Body of pancreas (tissue), 4 donors: ENCODE measurements around the gene SELENOW.
"Not testable (repeated sequence)": the region's sequence is repeated elsewhere in the genome, so short reads cannot be mapped to it uniquely, and the experiment has no call there.

Experiments used
- CTCF ChIP-seq, 7 experiments: fragments of 450-650 bp in 4 of 7; fragments of 200-600 bp in 3 of 7; sonication (generic) in 3 of 7; IDR thresholded peaks; one replicate each; pipeline ENCODE4 v1.5.1; 2016 to 2019; ENCODE audit warnings: antibody characterized with exemption in 7 of 7
- POLR2A ChIP-seq, 3 donors: fragments of 450-650 bp; IDR thresholded peaks; one replicate each; pipeline ENCODE4 v1.6.1; 2016; ENCODE audit warnings: antibody characterized with exemption in 3 of 3, mild to moderate bottlenecking in 2 of 3

GRCh38 chr19:47816270-47816669 is 37.8 kb downstream of the SELENOW start:
- TF ChIP-seq CTCF, POLR2A (IDR thresholded peaks at IDR 0.05): not testable (repeated sequence)
